ENCODE results near the gene NEAT1. TPM values are rescaled to one million over a fixed set of nuclear protein-coding genes. Genes with fewer than 3 reads are reported as not detected.

NEAT1 gene
- total and polyA plus RNA-seq, 2 of the 8 experiments (the other 6 are each of a cell fraction or from before 2014, with no cell fraction given), result 2.4 to 10.7 TPM

DNA sequence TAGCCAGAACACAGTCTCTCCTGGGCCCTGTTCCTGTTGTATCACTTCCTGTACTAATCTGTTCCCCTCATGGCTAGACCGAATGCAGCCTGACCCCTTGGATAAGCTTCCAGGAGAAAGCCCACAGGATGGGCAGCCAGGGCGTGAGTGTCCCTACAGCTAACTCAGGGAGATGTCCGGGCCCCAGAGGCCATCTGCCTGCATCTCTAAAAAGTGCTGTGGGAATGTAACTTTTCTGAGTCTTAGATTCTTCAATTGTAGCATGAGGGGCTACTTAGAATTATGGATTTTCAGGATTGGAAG, 68.5 kb downstream of the NEAT1 start (continued):
- TF ChIP-seq YY1 (IDR thresholded peaks at IDR 0.05; ENCODE audit: low read depth, low read length) (no peak), TEAD4 (IDR thresholded peaks at IDR 0.05; ENCODE audit: low read depth, low read length) (no peak), SIX5 (IDR thresholded peaks at IDR 0.05; ENCODE audit: low read depth, low read length) (no peak)

Measured in H1 (cell line).